ENCODE data around the gene SYTL1.

Gene SYTL1

GRCh38 chr1:27348861-27349783, 7.3 kb downstream of the SYTL1 start:
- Histone ChIP-seq H3K36me3 (ENCODE audit: low read depth) (peaks cover 32% of the 10 kb centered on the region), H3K27ac (ENCODE audit: poor library complexity, severe bottlenecking) (no peak overlapping the region), H3K27me3 (ENCODE audit: insufficient read depth, poor library complexity, severe bottlenecking) (no peaks in the 10 kb centered on the region), H3K4me1 (ENCODE audit: insufficient read depth, poor library complexity, severe bottlenecking) (peaks cover 15% of the 10 kb centered on the region), H3K4me3 (ENCODE audit: severe bottlenecking) (no peak overlapping the region), H3K9me3 (ENCODE audit: severe bottlenecking) (no peaks in the 10 kb centered on the region)
- ATAC-seq (ENCODE audit: low read depth): peak; percentile 57
- no peak for DNase-seq (ENCODE audit: low spot score)
- TF ChIP-seq CTCF (IDR thresholded peaks at IDR 0.05; ENCODE audit: poor library complexity, severe bottlenecking): no peak

- ATAC-seq (ENCODE audit: low read depth) (no peak), DNase-seq (ENCODE audit: low spot score) (no peak)
- Histone ChIP-seq H3K27me3 (ENCODE audit: insufficient read depth, poor library complexity, severe bottlenecking) (no peaks in the 10 kb centered on the region), H3K36me3 (ENCODE audit: low read depth) (peaks cover 38% of the 10 kb centered on the region), H3K4me3 (ENCODE audit: severe bottlenecking) (no peak overlapping the region), H3K9me3 (ENCODE audit: severe bottlenecking) (no peaks in the 10 kb centered on the region), H3K27ac (ENCODE audit: poor library complexity, severe bottlenecking) (no peak overlapping the region), H3K4me1 (ENCODE audit: insufficient read depth, poor library complexity, severe bottlenecking) (peaks cover 15% of the 10 kb centered on the region)
- TF ChIP-seq CTCF (IDR thresholded peaks at IDR 0.05; ENCODE audit: poor library complexity, severe bottlenecking): no peak
Measured at GRCh38 chr1:27349784-27350662, 8.2 kb downstream of the SYTL1 start.

GRCh38 chr1:27350663-27351540, 9.1 kb downstream of the SYTL1 start:
- Histone ChIP-seq H3K4me1 (ENCODE audit: insufficient read depth, poor library complexity, severe bottlenecking) (peaks cover 15% of the 10 kb centered on the region), H3K27me3 (ENCODE audit: insufficient read depth, poor library complexity, severe bottlenecking) (no peaks in the 10 kb centered on the region), H3K9me3 (ENCODE audit: severe bottlenecking) (no peaks in the 10 kb centered on the region), H3K27ac (ENCODE audit: poor library complexity, severe bottlenecking) (no peak overlapping the region), H3K36me3 (ENCODE audit: low read depth) (peaks cover 45% of the 10 kb centered on the region), H3K4me3 (ENCODE audit: severe bottlenecking) (no peak overlapping the region)
- ATAC-seq (ENCODE audit: low read depth): no peak
- no peak for TF ChIP-seq CTCF (IDR thresholded peaks at IDR 0.05; ENCODE audit: poor library complexity, severe bottlenecking)
- no peak for DNase-seq (ENCODE audit: low spot score)

DNA sequence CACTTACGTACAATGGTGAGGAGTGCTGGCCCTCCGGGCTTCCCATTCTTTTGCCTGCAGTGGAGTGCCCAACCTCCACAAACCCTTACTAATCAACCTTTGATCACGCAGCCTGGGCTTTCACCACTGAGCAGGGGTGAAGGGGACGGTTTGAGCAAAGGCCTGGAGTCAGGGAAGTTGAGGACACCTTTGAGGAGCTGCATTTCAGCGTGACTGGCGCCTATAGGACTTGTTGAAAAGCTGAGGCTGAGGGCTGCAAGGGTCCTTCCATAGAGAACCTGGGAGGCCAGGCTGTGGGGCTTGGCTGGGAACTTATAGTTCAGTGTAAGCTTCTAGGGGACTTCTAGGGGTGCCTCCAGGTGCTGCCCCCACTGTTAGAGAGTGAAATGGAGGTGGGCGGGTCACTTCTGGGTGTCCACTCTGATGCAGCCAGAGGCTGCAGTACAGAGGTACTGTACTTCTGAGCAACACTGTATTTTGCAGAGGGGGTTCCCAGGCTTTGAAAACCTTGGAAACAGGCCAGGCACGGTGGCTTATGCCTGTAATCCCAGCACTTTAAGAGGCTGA, 9.8 kb downstream of the SYTL1 start:
- no peak overlapping the region for H3K4me3 ChIP-seq (ENCODE audit: severe bottlenecking)
- H3K36me3 ChIP-seq (ENCODE audit: low read depth): peaks cover 48% of the 10 kb centered on the region
- H3K27ac ChIP-seq (ENCODE audit: poor library complexity, severe bottlenecking): no peak overlapping the region
- no peak for TF ChIP-seq CTCF (IDR thresholded peaks at IDR 0.05; ENCODE audit: poor library complexity, severe bottlenecking)
- no peak for ATAC-seq (ENCODE audit: low read depth)
- H3K4me1 ChIP-seq (ENCODE audit: insufficient read depth, poor library complexity, severe bottlenecking): peaks cover 15% of the 10 kb centered on the region
- H3K9me3 ChIP-seq (ENCODE audit: severe bottlenecking): no peaks in the 10 kb centered on the region
- H3K27me3 ChIP-seq (ENCODE audit: insufficient read depth, poor library complexity, severe bottlenecking): no peaks in the 10 kb centered on the region
- no peak for DNase-seq (ENCODE audit: low spot score)
